GM12874 (cell line): ENCODE results near the gene SRRM3.

Experiments
- TF ChIP-seq, protein P1 (sequence below): IDR thresholded peaks from 2 replicates; pipeline ENCODE4 v1.5.1; 2011; ENCODE audit warnings: low read depth, mild to moderate bottlenecking, control low read depth, low read length, moderate library complexity; ENCODE audit not compliant: insufficient read depth

SRRM3 gene

DNA sequence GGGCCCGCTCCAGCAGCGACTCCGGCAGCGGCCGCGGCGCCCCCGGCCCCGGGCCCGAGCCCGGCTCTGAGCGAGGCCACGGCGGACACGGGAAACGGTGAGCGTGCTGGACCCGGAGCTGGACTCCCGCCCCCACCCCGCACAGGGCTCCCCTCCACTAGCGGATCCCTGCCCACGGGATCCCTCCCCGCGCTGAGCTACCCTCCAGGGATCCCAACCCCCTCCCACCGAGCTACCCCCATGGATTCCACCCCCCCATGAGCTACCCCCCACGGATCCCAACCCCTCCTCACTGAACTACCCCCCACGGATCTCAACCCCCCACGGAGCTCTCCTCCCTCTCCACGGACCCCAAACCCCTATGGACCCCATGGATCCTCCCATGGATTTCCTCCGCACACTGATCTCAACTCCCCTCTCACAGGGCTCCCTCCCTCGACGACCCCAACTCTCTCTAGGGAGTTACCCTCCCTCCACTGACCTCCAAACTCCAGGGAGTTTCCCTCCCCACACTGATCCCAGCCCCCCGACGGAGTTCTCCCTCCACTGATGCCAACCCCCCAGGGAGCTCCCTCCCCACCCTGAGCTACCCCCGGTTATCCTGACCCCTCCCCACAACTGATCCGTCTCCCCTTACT is 80.1 kb downstream of the SRRM3 start:
- TF ChIP-seq, protein P1, sequence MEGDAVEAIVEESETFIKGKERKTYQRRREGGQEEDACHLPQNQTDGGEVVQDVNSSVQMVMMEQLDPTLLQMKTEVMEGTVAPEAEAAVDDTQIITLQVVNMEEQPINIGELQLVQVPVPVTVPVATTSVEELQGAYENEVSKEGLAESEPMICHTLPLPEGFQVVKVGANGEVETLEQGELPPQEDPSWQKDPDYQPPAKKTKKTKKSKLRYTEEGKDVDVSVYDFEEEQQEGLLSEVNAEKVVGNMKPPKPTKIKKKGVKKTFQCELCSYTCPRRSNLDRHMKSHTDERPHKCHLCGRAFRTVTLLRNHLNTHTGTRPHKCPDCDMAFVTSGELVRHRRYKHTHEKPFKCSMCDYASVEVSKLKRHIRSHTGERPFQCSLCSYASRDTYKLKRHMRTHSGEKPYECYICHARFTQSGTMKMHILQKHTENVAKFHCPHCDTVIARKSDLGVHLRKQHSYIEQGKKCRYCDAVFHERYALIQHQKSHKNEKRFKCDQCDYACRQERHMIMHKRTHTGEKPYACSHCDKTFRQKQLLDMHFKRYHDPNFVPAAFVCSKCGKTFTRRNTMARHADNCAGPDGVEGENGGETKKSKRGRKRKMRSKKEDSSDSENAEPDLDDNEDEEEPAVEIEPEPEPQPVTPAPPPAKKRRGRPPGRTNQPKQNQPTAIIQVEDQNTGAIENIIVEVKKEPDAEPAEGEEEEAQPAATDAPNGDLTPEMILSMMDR = no peak

DNA sequence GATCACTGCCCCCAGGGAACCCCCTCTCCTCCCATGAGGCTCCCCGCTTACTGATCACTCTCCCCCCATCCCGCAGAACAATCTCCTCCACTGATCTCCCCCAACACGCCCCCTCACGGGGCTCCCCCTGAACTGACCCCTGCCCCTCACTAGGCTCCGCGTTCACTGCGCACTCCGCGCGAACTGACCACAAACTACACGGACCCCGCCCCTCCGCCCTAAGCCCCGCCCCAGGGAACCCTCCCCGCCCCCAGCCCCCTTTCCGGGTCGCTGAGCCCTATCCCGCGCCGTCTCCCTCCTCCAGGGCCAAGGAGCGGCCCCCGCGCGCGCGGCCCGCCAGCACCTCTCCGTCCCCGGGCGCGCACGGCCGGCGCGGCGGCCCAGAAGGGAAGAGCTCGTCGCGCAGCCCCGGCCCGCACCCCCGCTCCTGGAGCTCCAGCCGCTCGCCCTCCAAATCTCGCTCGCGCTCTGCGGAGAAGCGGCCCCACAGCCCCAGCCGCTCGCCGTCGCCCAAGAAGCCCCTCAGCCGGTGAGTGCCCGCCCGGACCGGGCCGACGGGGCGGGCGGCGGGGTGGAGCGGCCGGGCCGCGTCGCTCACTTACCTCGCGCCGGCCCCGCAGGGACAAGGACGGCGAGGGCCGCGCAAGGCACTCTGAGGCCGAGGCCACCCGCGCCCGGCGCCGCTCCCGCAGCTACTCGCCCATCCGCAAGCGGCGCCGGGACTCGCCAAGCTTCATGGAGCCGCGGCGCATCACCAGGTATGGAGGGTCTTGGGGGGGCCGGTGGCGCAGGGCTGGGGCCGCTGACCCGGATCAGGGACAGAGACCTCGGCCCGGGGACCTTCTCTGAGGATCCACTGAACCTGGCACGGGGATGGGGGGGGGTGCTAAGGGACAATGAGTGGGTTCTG is 80.9 kb downstream of the SRRM3 start:
- TF ChIP-seq, protein P1 = no peak

DNA sequence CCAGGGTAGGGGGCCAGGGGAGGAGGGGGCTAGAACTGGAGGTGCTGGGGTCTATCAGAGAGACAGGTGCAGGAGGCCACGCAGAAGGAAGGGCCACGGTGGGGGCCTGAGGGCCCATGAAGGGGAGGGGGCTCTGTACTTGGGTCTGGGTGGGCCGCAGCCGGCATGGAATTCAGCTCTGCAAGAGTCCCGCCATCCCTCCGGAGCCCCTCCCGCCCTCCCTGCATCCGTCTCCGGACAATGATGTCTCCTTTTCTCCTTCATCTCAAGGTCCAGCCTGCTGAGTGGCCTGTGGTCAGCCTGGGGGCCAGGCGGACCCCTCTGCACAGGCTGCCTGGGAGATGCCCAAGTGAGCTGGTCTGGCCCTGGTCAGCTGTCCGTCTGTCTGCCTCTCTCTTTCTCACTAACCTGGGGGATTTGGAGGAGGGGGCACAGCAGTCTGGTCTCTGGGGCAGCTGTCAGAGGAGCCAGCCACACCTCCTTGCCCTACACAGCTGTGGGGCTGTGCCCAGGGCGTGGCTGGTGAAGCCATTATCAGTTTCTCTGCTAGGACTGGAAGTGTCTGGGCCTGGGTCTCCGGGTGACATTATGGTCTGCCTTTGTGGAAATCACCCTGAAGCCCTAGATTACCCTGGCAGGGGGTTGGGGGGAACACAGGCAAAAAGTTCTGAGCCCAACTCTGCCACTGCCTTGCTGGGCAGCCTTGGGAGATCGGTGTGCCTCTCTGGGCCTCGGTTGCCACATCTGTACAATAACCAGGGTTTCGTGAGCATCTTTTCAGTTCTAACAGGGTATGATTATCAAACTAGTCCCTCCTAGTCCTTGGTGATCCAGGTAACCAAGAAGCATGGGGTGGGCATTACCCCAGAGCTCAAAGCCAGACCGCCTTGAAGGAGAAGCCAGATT is 81.8 kb downstream of the SRRM3 start:
- TF ChIP-seq, protein P1 = no peak

DNA sequence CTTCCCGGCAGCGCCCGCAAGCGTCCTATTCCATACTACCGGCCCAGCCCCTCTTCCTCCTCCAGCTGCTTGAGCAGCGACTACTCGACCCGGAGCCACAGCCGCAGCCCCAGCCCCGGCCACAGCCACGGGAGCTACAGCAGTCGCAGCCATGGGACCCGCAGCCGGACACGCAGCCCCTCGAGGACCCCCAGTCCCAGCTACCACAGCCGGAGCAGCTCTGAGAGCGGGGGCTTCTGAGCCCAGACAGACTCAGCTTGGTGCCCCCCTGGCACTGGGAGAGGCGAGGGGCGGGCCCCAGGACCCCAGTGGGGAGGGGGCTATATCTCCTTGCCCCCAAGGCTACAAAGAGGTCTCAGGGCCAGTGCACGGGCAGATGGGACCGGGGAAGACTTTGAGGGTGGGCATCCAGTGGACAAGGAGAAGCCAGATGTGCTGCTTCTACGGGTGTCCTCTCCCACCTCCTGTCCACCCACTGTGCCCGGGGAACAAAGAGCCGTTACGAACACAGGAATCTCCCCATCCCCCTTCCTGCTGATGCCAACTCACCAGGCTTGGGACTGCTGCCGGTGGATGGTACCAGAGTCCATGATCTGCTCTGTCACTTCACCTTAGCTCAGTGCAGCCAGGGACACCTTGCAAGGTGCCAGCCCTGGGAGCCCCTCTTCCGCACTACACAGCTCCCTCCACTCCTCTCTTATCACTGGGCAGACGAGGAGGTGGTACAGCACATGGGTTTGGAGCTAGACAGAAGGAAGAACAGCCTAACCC is 84.1 kb downstream of the SRRM3 start:
- TF ChIP-seq, protein P1 = no peak

DNA sequence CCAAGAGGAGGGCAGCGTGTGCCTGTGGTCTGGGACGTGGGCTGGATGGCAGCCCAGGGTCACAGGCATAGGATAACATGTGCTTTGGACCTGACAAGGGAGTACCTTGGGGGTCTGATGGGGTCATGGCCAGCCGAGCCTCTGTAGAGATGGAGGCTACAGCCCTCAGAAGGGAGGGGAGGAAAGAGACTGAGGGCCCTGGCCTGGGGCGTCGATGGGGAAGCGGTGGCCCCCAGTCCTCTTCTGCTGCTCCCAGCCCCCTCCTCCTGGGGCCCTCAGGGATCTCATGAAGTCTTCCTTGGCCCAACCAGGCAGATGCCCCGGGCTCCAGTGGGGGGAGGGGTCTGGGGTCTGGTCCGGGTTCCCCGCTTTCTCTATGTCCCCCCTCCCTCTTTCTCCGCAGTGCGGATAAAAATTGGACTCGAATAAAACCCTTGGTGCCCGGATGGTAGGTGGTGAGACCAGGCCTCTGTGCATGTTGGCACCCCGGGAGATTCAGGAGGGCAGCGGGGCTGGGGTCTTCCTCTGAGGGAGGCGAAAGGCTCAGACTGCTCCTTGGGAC is 85.2 kb downstream of the SRRM3 start:
- TF ChIP-seq, protein P1 = no peak

DNA sequence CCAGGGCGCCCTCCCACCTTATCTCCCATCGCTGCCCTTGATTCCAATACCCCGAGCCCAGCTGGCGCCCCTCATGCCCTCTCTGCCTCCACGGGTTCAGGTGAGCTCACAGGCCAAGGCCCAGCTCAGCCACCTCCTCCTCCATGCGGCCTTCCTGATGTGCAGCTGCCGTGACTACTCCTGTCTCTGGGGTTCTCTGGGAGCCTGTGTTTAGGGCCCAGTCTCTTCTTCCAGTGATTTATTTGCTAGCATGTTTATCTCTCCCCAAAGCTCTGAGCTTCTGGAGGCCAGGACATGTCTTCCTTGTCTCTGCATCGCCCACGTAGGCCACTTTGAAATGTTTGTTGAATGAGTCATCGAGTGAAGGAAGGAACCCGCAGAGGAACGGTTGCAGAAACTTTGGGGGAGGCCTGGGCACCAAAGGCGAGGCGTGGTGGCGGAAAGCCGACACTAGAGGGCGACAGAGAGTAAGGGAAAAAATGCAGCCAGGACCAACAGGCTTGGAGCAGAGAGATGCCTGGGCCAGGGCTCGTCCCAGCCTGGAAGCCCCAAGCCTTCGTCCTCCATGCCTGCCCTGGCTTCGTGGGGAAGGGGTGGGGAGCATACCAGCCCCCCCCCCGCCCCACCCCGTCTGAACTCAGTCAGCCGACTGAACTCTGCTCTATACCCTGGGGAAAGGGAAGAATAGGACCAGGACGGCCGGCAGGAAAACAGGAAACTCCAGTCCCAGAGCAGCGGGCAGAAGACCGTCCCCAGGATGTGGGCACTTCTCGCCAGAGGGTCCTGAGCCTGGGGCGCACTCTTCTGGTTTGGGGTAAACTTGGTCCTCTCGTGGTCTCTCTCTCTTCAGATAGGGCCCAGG is 89.9 kb downstream of the SRRM3 start:
- TF ChIP-seq, protein P1 = peak; percentile 96
